Endothelial cell of umbilical vein (primary cell): ENCODE results near the gene SORCS3. TPM values are rescaled to one million over a fixed set of nuclear protein-coding genes. Genes with fewer than 3 reads are reported as not detected.

Experiments used
- BruUV-seq: library from RNA; stranded (reverse); fragments of 400-500 nt; replicated peaks from 2 replicates; lab custom pipeline; 2021; lab: Mats Ljungman, UMichigan
- CTCF ChIA-PET: fragments of 300-600, 350-600 bp; sonication (Branson Sonifier 250); formaldehyde crosslinking; loops from one replicate; lab custom pipeline; 2021; ENCODE audit warnings: antibody characterized with exemption, inconsistent platforms; lab: Charles Lee
- POLR2A ChIA-PET: fragments of 300-600, 350-600 bp; sonication (Branson Sonifier 250); formaldehyde crosslinking; loops from one replicate; lab custom pipeline; 2021; ENCODE audit warnings: antibody characterized with exemption, inconsistent platforms; lab: Charles Lee
- DNase-seq: peaks from one replicate; pipeline ENCODE4 v3.0.0-alpha.2; 2011; ENCODE audit warnings: low read depth, low spot score
- FAIRE-seq: peaks from 2 replicates; lab custom pipeline; 2011; peaks lifted over from hg19 to GRCh38; lab: Jason Lieb, UNC
- H2AFZ ChIP-seq: 2 replicates; pipeline ENCODE4 v1.6.0; 2012; ENCODE audit warnings: low read depth, low read length, control low read depth, inconsistent platforms
- H3K27ac ChIP-seq: 2 replicates; pipeline ENCODE4 v1.5.1; 2011; ENCODE audit warnings: low read depth, mild to moderate bottlenecking, control low read depth, low read length, moderate library complexity; ENCODE audit not compliant: insufficient read depth
- H3K27me3 ChIP-seq, 2 experiments: 2 replicates each; pipeline versions ENCODE4 v1.6.0 to v1.6.1; 2011; ENCODE audit warnings: low read length in 2 of 2, mixed read lengths in 1 of 2; ENCODE audit not compliant: control insufficient read depth in 2 of 2, insufficient read depth in 2 of 2
- H3K36me3 ChIP-seq, 2 experiments: 2 replicates in 1 of 2; 3 replicates in 1 of 2; pipeline ENCODE4 v1.5.1; 2011; ENCODE audit warnings: low read length in 2 of 2, mild to moderate bottlenecking in 1 of 2, moderate library complexity in 1 of 2; ENCODE audit not compliant: control insufficient read depth in 2 of 2, insufficient read depth in 2 of 2; ENCODE audit errors: extremely low read depth in 1 of 2
- H3K4me1 ChIP-seq: 3 replicates; pipeline ENCODE4 v1.5.1; 2011; ENCODE audit warnings: mild to moderate bottlenecking, low read length; ENCODE audit not compliant: control insufficient read depth, insufficient read depth; ENCODE audit errors: extremely low read depth
- H3K4me2 ChIP-seq: 2 replicates; pipeline ENCODE4 v1.6.1; 2011; ENCODE audit warnings: low read length, control low read depth, mixed read lengths; ENCODE audit not compliant: insufficient read depth
- H3K4me3 ChIP-seq, 3 experiments: fragments of 200-600 bp in 1 of 3; sonication (generic), shearing (Covaris generic) in 1 of 3; replicated peaks in 1 of 3; 2 replicates each; pipeline ENCODE4 v1.5.1; 2011 to 2016; ENCODE audit warnings: control low read depth in 3 of 3, low read length in 3 of 3, mild to moderate bottlenecking in 2 of 3, inconsistent platforms in 1 of 3, low read depth in 1 of 3, moderate library complexity in 1 of 3; ENCODE audit not compliant: insufficient read depth in 1 of 3
- H3K79me2 ChIP-seq: 2 replicates; pipeline ENCODE4 v1.6.0; 2012; ENCODE audit warnings: low read length, inconsistent platforms; ENCODE audit not compliant: control insufficient read depth, insufficient read depth
- H3K9ac ChIP-seq: replicated peaks from 2 replicates; pipeline ENCODE3; 2011; ENCODE audit warnings: low read length, control low read depth; ENCODE audit not compliant: insufficient read depth; ENCODE audit errors: extremely low read depth
- H3K9me1 ChIP-seq: replicated peaks from 3 replicates; pipeline ENCODE4 v1.6.0; 2011; ENCODE audit warnings: mild to moderate bottlenecking, low read length; ENCODE audit not compliant: control insufficient read depth, insufficient read depth; ENCODE audit errors: extremely low read depth
- H3K9me3 ChIP-seq: replicated peaks from 2 replicates; pipeline ENCODE4 v1.5.1; 2012; ENCODE audit warnings: low read length, inconsistent platforms; ENCODE audit not compliant: control insufficient read depth, insufficient read depth
- H4K20me1 ChIP-seq: replicated peaks from 2 replicates; pipeline ENCODE3; 2011; ENCODE audit warnings: mild to moderate bottlenecking, low read length; ENCODE audit not compliant: control insufficient read depth, insufficient read depth; ENCODE audit errors: extremely low read depth
- CTCF ChIP-seq, 2 donors: IDR thresholded peaks; 1 replicate in 1 of 2; 2 replicates in 1 of 2; pipeline ENCODE4 v1.5.1; 2011; ENCODE audit warnings: low read length in 2 of 2, mild to moderate bottlenecking in 2 of 2, moderate library complexity in 2 of 2, control low read depth in 1 of 2, inconsistent platforms in 1 of 2, low read depth in 1 of 2; ENCODE audit not compliant: insufficient read depth in 1 of 2; ENCODE audit errors: extremely low read depth in 1 of 2
- EZH2 ChIP-seq: IDR thresholded peaks from 2 replicates; pipeline ENCODE4 v1.6.1; 2012; ENCODE audit warnings: borderline replicate concordance, low read depth, mild to moderate bottlenecking, moderate library complexity, low read length, inconsistent platforms; ENCODE audit not compliant: severe bottlenecking
- FOS ChIP-seq: IDR thresholded peaks from 2 replicates; pipeline ENCODE4 v1.6.1; 2011; ENCODE audit warnings: mild to moderate bottlenecking, low read length, moderate library complexity, borderline replicate concordance; ENCODE audit not compliant: insufficient read depth
- GATA2 ChIP-seq: IDR thresholded peaks from 2 replicates; pipeline ENCODE4 v1.7.0; 2011; ENCODE audit warnings: low read depth, mild to moderate bottlenecking, moderate library complexity, mixed read lengths, low read length; ENCODE audit not compliant: insufficient read length, insufficient read depth
- JUN ChIP-seq: IDR thresholded peaks from 2 replicates; pipeline ENCODE4 v1.6.1; 2011; ENCODE audit warnings: borderline replicate concordance, low read depth; ENCODE audit not compliant: insufficient read length, insufficient read depth
- MAX ChIP-seq: IDR thresholded peaks from 2 replicates; pipeline ENCODE4 v1.6.1; 2011; ENCODE audit not compliant: insufficient read depth, insufficient read length
- MYC ChIP-seq: IDR thresholded peaks from one replicate; pipeline ENCODE4 v1.6.1; 2011; ENCODE audit warnings: mild to moderate bottlenecking, low read depth, low read length
- POLR2A ChIP-seq: IDR thresholded peaks from 2 replicates; pipeline ENCODE4 v1.6.1; 2012; ENCODE audit warnings: low read depth, mild to moderate bottlenecking, control low read depth, low read length
- POLR2AphosphoS5 ChIP-seq: IDR thresholded peaks from 2 replicates; pipeline ENCODE4 v1.6.1; 2012; ENCODE audit warnings: low read depth, mild to moderate bottlenecking, control low read depth, low read length, moderate library complexity; ENCODE audit not compliant: insufficient read depth
- dilution Hi-C: fragments of 300-500 bp; cut with MboI; formaldehyde crosslinking; loops from one replicate; pipeline ENCODE4 v1.15.0; 2019; ENCODE audit warnings: low sequenced_read_pairs; ENCODE audit not compliant: extremely low pct_ligation_motif_present
- intact Hi-C: fragments of 100-400 bp; cut with micrococcal nuclease; formaldehyde crosslinking; loops from one replicate; pipeline ENCODE4 v1.10.0; 2022
- polyA plus RNA-seq, 4 experiments: library from polyadenylated mRNA; depleted of rRNA in 3 of 4; stranded (reverse) in 3 of 4; unstranded in 1 of 4; fragments of >200 nt; gene quantifications; 2 replicates each; pipeline versions ENCODE4 v1.2.1 to v1.2.3, GENCODE V29; 2011 to 2012; ENCODE audit warnings: missing spikeins in 1 of 4
- total RNA-seq: library from RNA; stranded (reverse); gene quantifications from 2 replicates; pipeline ENCODE4 v1.2.3, GENCODE V29; 2021

SORCS3 gene
- total and polyA plus RNA-seq, 2 donors (not counting 3 experiments of a cell fraction or from before 2014, with no cell fraction given) = not detected

GRCh38 chr10:104921763-104922162 is 280.7 kb downstream of the SORCS3 start:
- Histone ChIP-seq H3K9me3 (peaks cover 7% of the 10 kb centered on the region), H3K36me3 (no peaks in the 10 kb centered on the region), H3K4me1 (no peaks in the 10 kb centered on the region), H3K9ac (no peak overlapping the region), H3K27ac (no peak overlapping the region), H3K27me3 (no peaks in the 10 kb centered on the region), H3K79me2 (no peaks in the 10 kb centered on the region), H3K4me3 (no peak overlapping the region), H2AFZ (no peak overlapping the region), H3K4me2 (no peak overlapping the region), H3K9me1 (no peaks in the 10 kb centered on the region), H4K20me1 (no peaks in the 10 kb centered on the region)
- FAIRE-seq (no peak), DNase-seq (no peak)
- POLR2A ChIA-PET = no interaction called here
- no peak for TF ChIP-seq JUN
- TF ChIP-seq POLR2AphosphoS5 = no peak
- BruUV-seq = no TSS peak
- CTCF ChIA-PET = no interaction called here
- intact Hi-C loops (no loop called here), dilution Hi-C loops (no loop called here)

- H3K9me3 ChIP-seq = peaks cover 8% of the 10 kb centered on the region
- H3K36me3 ChIP-seq = no peaks in the 10 kb centered on the region
- H3K9ac ChIP-seq = no peak overlapping the region
- no peaks in the 10 kb centered on the region for H4K20me1 ChIP-seq
- H3K4me2 ChIP-seq = no peak overlapping the region
- ChIA-PET POLR2A (no interaction called here), CTCF (no interaction called here)
- BruUV-seq = no TSS peak
- H3K27me3 ChIP-seq = no peaks in the 10 kb centered on the region
- no peaks in the 10 kb centered on the region for H3K4me1 ChIP-seq
- DNase-seq (no peak), FAIRE-seq (no peak)
- no peaks in the 10 kb centered on the region for H3K79me2 ChIP-seq
- H2AFZ ChIP-seq = no peak overlapping the region
- intact Hi-C loops (no loop called here), dilution Hi-C loops (no loop called here)
- no peaks in the 10 kb centered on the region for H3K9me1 ChIP-seq
- H3K4me3 ChIP-seq = no peak overlapping the region
- H3K27ac ChIP-seq = no peak overlapping the region
- TF ChIP-seq EZH2 (no peak), MAX (no peak), FOS (no peak), JUN (no peak), GATA2 (no peak), POLR2A (no peak), MYC (no peak), POLR2AphosphoS5 (no peak), CTCF (IDR thresholded peaks at IDR 0.05; ENCODE audit: extremely low read depth in 1 of 2, insufficient read depth in 1 of 2, low read depth in 1 of 2, low read length in 2 of 2) (no peak)
Observed at GRCh38 chr10:104922810-104923209, 281.7 kb downstream of the SORCS3 start.
